ENCODE data around the gene YIPF3. TPM values are rescaled to one million over a fixed set of nuclear protein-coding genes. Genes with fewer than 3 reads are reported as not detected.
A peak's percentile ranks its signal among the peaks of the same experiment; 100 is the strongest.

The YIPF3 gene
- polyA plus RNA-seq, 1 of the 3 experiments (the other 2 are of a cell fraction), result 219 TPM

DNA sequence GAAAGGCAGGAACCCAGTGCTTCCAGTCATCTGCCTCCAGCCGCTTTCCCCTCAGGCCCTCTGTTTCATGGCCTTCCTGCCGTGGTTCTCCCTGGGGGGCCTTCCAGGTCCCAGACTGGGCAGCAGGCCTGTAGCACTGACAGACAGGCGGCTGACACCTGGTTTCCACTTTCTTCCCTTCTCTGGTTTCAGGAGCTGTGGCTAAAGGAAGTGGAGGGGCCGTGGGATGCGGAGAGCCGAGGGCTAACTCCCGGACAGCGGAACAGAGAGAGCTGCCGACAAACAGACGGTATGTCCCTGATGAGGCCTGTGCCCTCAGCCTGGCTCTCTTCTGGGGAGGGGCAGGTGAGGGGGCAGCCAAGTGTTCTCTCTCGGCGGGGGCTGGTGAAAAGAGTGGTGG lies 19.0 kb downstream of the YIPF3 start:
- TF ChIP-seq EZH2phosphoT487 (IDR thresholded peaks at IDR 0.05; ENCODE audit: borderline replicate concordance, low read depth), result no peak
- TF ChIP-seq, protein P1, sequence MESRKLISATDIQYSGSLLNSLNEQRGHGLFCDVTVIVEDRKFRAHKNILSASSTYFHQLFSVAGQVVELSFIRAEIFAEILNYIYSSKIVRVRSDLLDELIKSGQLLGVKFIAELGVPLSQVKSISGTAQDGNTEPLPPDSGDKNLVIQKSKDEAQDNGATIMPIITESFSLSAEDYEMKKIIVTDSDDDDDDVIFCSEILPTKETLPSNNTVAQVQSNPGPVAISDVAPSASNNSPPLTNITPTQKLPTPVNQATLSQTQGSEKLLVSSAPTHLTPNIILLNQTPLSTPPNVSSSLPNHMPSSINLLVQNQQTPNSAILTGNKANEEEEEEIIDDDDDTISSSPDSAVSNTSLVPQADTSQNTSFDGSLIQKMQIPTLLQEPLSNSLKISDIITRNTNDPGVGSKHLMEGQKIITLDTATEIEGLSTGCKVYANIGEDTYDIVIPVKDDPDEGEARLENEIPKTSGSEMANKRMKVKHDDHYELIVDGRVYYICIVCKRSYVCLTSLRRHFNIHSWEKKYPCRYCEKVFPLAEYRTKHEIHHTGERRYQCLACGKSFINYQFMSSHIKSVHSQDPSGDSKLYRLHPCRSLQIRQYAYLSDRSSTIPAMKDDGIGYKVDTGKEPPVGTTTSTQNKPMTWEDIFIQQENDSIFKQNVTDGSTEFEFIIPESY (IDR thresholded peaks at IDR 0.05; ENCODE audit: borderline replicate concordance, low read depth), result no peak
- no peak for TF ChIP-seq NRF1 (IDR thresholded peaks at IDR 0.05; ENCODE audit: low read depth, low read length)
- no peak for TF ChIP-seq FOXM1 (IDR thresholded peaks at IDR 0.05; ENCODE audit: low read depth)
- TF ChIP-seq ELF1 (IDR thresholded peaks at IDR 0.05), result no peak
- no peak for TF ChIP-seq RCOR1 (IDR thresholded peaks at IDR 0.05; ENCODE audit: low read length)
- no peak for TF ChIP-seq TCF12 (IDR thresholded peaks at IDR 0.05)
- TF ChIP-seq YY1 (IDR thresholded peaks at IDR 0.05; ENCODE audit: low read depth), result no peak
- no peak for TF ChIP-seq MEF2A (IDR thresholded peaks at IDR 0.05; ENCODE audit: borderline replicate concordance, low read depth)
- no peak for TF ChIP-seq TEAD4 (IDR thresholded peaks at IDR 0.05; ENCODE audit: borderline replicate concordance, insufficient read depth)
- TF ChIP-seq JUND (IDR thresholded peaks at IDR 0.05), result no peak
- WGBS (ENCODE audit: low lambda C conversion rate), result 92% methylated on average over 8 of the region's 12 CpGs

GRCh38 chr6:43497129-43497396 lies 19.7 kb downstream of the YIPF3 start:
- no peak for DNase-seq
- no peaks in the 10 kb centered on the region for H3K9me2 ChIP-seq
- no peaks in the 10 kb centered on the region for H3F3A ChIP-seq (replicated peaks; ENCODE audit: insufficient read depth)
- peak overlapping the region in 1 of 2 experiments; percentile 5; a peak in 1 of 4 replicates for H3K27ac ChIP-seq (ENCODE audit: low read depth in 2 of 2, low read length in 1 of 2)
- H2AFZ ChIP-seq (ENCODE audit: low read depth), result no peak overlapping the region
- no peaks in the 10 kb centered on the region for H3K9me3 ChIP-seq
- H4K20me1 ChIP-seq (ENCODE audit: insufficient read depth), result peaks cover 19% of the 10 kb centered on the region; the same call in 1 of the 2 replicates
- WGBS (ENCODE audit: low lambda C conversion rate), result 86% methylated on average over 6 of the region's 6 CpGs
- H3K79me2 ChIP-seq (ENCODE audit: insufficient read depth), result peaks cover 10% of the 10 kb centered on the region; the same call in 1 of the 2 replicates
- H3K4me1 ChIP-seq (ENCODE audit: control insufficient read depth in 1 of 2, insufficient read depth in 2 of 2, low read depth in 1 of 2, low read length in 1 of 2), result peaks cover 10 to 39% of the 10 kb centered on the region in 2 experiments; a peak in 3 of 4 replicates
- no peak overlapping the region for H3K9ac ChIP-seq
- no peak overlapping the region for H3K4me3 ChIP-seq (ENCODE audit: low read depth in 2 of 2, low read length in 1 of 2)
- H3K27me3 ChIP-seq (ENCODE audit: insufficient read depth), result no peaks in the 10 kb centered on the region
- CTCF ChIA-PET, result interaction anchor here (0.6 to 22.4 kb wide), 14 partner anchors 9 to 449 kb away, joined by 3 to 382 read pairs (median 5); partner anchors contain the start of genes DLK2 and LRRC73
- no peak for TF ChIP-seq YY1 (IDR thresholded peaks at IDR 0.05; ENCODE audit: low read depth)
- no peak for TF ChIP-seq POLR2AphosphoS5 (IDR thresholded peaks at IDR 0.05; ENCODE audit: low read depth, low read length)
- no peak for TF ChIP-seq JUND (IDR thresholded peaks at IDR 0.05)
- no peak for TF ChIP-seq FOXM1 (IDR thresholded peaks at IDR 0.05; ENCODE audit: low read depth)
- TF ChIP-seq TCF12 (IDR thresholded peaks at IDR 0.05), result no peak
- no peak for TF ChIP-seq RXRA (IDR thresholded peaks at IDR 0.05; ENCODE audit: borderline replicate concordance, low read depth)
- no peak for TF ChIP-seq RAD21 (IDR thresholded peaks at IDR 0.05; ENCODE audit: low read length)
- TF ChIP-seq NRF1 (IDR thresholded peaks at IDR 0.05; ENCODE audit: low read depth, low read length), result no peak
- TF ChIP-seq, protein P1 (IDR thresholded peaks at IDR 0.05; ENCODE audit: borderline replicate concordance, low read depth), result no peak
- no peak for TF ChIP-seq NFIC (IDR thresholded peaks at IDR 0.05; ENCODE audit: borderline replicate concordance)
- TF ChIP-seq SMC3 (IDR thresholded peaks at IDR 0.05; ENCODE audit: low read depth, low read length), result no peak
- POLR2A ChIA-PET, result no interaction called here
- H3K4me2 ChIP-seq, result no peak overlapping the region
- peaks cover 14 to 30% of the 10 kb centered on the region in 2 experiments for H3K36me3 ChIP-seq (replicated peaks in 1 of 2; ENCODE audit: control insufficient read depth in 1 of 2, insufficient read depth in 2 of 2, low read length in 1 of 2)

More for the DNA sequence above, 19.0 kb downstream of the YIPF3 start:
- H3K9me2 ChIP-seq, result no peaks in the 10 kb centered on the region
- no peaks in the 10 kb centered on the region for H3F3A ChIP-seq (replicated peaks; ENCODE audit: insufficient read depth)
- H3K4me3 ChIP-seq (ENCODE audit: low read depth in 2 of 2, low read length in 1 of 2), result no peak overlapping the region
- no peak overlapping the region for H2AFZ ChIP-seq (ENCODE audit: low read depth)
- H3K9me3 ChIP-seq, result no peaks in the 10 kb centered on the region
- H3K36me3 ChIP-seq (replicated peaks in 1 of 2; ENCODE audit: control insufficient read depth in 1 of 2, insufficient read depth in 2 of 2, low read length in 1 of 2), result peaks cover 14 to 32% of the 10 kb centered on the region in 2 experiments
- H4K20me1 ChIP-seq (ENCODE audit: insufficient read depth), result peaks cover 12% of the 10 kb centered on the region; the same call in 1 of the 2 replicates
- CTCF ChIA-PET, result interaction anchor here (0.6 to 22.4 kb wide), 6 partner anchors 9 to 450 kb away, joined by 3 to 382 read pairs (median 8); partner anchors contain the start of genes DLK2 and LRRC73
- H3K79me2 ChIP-seq (ENCODE audit: insufficient read depth), result peaks cover 8% of the 10 kb centered on the region; the same call in 1 of the 2 replicates
- POLR2A ChIA-PET, result interaction anchor here (0.7 kb wide), 1 partner anchor 12 kb away, joined by 3 read pairs; the partner anchor contains the start of gene LRRC73
- H3K4me1 ChIP-seq (ENCODE audit: control insufficient read depth in 1 of 2, insufficient read depth in 2 of 2, low read depth in 1 of 2, low read length in 1 of 2), result peaks cover 5 to 33% of the 10 kb centered on the region in 2 experiments; a peak in 2 of 4 replicates
- H3K27me3 ChIP-seq (ENCODE audit: insufficient read depth), result no peaks in the 10 kb centered on the region
- H3K9ac ChIP-seq, result no peak overlapping the region
- H3K27ac ChIP-seq (ENCODE audit: low read depth in 2 of 2, low read length in 1 of 2), result no peak overlapping the region
- no peak overlapping the region for H3K4me2 ChIP-seq
- no peak for DNase-seq

Measured in SK-N-SH (cell line).